Midbrain (tissue), 1 donor: Measurements from ENCODE around the gene CLK2.
"Not testable (repeated sequence)": the region's sequence is repeated elsewhere in the genome, so short reads cannot be mapped to it uniquely, and the experiment has no call there.

Experiments used
- DNase-seq: peaks from one replicate; lab custom pipeline; 2025; lab: John Stamatoyannopoulos, UW

CLK2 gene

DNA sequence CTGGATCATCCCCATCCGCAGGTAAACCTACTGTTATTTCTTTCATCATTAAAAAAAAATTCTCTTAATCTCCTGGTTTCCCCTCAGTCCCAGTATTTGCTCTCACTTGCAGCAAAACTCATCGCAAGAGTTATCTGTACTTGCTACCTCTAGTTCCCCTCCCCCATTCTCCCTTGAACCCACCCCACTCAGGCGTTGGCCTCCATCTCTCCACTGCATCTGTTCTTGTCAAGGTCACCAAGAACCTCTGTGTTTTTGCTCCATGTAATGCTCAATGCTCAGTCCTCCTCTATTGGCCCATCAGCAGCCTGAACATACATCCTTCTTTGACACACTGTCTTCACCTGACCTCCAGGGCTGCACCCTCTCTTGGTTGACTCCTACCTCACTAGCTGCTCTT is 23.4 kb upstream of the CLK2 start:
- DNase-seq = no peak

DNA sequence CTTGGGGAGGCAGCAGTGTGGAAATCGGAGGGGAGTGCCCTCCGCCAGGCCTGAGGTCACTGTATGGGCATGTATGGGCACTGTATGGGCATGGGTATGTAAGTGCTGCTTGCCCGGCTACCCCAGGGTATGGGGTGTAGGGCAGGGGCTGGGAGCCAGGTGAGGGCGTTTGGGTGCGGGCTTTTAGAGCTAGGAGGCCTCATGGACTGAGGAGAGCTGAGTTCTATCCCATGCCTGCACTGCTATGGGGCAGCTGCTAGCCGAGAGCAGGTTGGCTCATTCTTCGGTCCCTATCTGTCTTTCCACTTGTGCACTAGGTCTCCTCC is 22.6 kb upstream of the CLK2 start:
- DNase-seq = no peak

GRCh38 chr1:155295183-155295941 is 22.1 kb upstream of the CLK2 start:
- no peak for DNase-seq

DNA sequence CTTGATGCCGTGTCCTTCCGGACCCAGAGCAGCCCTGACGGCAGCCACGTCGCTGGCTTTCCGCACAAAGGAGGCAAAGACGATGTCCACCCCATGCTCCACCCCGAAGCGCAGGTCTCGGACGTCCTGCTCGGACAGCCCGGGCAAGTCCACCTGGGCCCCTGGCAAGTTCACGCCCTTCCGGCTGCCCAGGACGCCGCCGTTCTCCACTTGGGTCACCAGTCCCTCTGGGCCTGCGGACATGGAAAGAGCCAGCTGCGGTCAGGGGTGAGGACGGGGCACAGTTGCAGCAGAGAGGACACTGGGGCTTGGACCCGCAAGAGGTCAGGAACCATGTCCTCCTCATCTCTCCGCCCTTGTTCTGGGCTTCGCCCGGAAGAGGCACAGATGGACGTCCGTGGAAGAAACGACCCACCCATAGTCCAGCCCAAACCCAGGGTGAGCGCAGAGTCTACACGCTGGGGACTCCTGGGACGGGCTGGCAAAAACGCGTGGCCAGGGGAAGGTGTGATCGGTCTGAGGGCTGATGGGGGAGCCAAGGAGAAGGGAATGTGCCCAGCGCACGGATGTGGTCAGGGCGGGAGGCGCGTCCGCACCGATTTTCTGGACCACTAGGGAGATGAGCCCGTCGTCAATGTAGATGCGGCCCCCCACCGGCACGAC is 21.3 kb upstream of the CLK2 start:
- DNase-seq = no peak

DNA sequence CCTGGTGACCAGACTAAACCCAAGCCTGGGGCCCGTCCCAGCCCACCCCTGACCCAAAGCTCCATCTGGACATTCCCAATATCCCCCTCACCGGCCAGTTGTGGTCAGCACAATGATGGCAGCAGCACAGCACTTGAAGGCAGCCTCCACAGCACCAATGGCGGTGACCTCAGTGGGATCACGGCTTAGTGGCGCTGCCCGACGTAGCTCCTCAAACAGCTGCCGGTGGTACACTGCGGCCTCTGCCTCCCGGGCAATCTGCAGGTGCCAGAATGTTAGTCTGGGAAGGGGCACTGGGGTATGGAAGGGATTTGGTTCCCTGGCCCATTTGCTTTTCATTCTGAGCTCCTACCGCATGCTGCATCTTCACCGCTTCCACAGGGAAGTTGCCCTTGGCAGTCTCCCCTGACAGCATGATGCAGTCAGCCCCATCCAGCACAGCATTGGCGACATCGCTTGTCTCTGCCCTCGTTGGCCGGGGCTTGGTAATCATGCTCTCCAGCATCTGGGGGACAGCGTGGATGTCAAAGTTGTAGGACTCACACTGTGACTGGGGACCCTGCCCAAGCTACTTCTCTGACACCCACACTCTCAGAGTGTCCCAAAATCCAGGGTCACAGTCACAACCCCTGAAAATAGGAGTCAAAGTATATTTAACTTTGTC is 19.9 kb upstream of the CLK2 start:
- DNase-seq = no peak

DNA sequence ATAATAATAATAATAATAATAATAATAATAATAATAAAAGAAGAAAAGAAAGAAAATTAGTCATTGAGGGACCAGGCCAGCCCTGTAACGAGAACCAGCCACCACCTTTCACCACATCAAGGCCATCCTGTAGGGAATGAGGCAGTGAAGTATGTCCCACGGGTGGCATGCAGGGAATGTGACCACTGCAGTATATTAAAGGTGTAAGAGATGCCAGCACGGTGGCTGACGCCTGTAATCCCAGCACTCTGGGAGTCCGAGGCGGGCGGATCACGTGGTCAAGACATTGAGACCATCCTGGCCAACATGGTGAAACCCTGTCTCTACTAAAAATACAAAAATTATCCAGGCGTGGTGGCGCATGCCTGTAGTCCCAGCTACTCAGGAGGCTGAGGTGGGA is 17.7 kb upstream of the CLK2 start:
- DNase-seq = not testable (repeated sequence)

GRCh38 chr1:155287987-155288543 is 14.8 kb upstream of the CLK2 start:
- DNase-seq = no peak

- no peak for DNase-seq
Observed at GRCh38 chr1:155286544-155286943, 13.2 kb upstream of the CLK2 start.

GRCh38 chr1:155285631-155286044 is 12.3 kb upstream of the CLK2 start:
- no peak for DNase-seq

- DNase-seq = no peak
Observed at GRCh38 chr1:155285063-155285462, 11.8 kb upstream of the CLK2 start.

DNA sequence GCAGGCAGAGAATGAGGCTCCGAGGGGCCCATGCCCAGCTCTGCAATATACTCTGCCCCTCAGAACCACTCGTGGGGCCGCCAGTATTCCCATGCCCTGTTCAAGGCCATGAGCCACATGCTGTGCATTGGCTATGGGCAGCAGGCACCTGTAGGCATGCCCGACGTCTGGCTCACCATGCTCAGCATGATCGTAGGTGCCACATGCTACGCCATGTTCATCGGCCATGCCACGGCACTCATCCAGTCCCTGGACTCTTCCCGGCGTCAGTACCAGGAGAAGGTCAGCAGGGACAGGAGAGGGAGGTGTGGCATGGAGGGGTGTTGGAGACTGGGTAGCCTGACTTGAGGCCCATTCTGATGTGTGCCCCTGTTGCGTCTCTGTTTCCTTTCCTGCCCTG is 11.2 kb upstream of the CLK2 start:
- no peak for DNase-seq

DNA sequence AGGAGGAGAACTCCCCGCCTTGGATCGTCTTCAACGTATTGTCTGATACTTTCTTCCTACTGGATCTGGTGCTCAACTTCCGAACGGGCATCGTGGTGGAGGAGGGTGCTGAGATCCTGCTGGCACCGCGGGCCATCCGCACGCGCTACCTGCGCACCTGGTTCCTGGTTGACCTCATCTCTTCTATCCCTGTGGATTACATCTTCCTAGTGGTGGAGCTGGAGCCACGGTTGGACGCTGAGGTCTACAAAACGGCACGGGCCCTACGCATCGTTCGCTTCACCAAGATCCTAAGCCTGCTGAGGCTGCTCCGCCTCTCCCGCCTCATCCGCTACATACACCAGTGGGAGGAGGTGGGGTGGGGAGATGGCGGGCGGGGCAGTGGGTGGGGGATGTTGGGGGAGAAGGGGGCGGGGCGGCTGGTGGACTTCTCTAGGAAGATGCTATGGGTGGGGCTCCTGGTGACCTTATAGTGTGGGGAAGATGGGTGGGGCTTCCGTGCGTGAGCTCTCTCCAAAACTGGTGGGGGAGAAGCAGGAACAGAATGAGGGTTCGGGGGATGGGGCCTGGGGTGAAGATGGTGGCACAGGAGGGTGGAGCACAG is 9.3 kb upstream of the CLK2 start:
- DNase-seq = no peak

- DNase-seq = no peak
Observed at GRCh38 chr1:155279268-155279667, 6.0 kb upstream of the CLK2 start.

- no peak for DNase-seq
Observed at GRCh38 chr1:155278689-155279160, 5.4 kb upstream of the CLK2 start.

DNA sequence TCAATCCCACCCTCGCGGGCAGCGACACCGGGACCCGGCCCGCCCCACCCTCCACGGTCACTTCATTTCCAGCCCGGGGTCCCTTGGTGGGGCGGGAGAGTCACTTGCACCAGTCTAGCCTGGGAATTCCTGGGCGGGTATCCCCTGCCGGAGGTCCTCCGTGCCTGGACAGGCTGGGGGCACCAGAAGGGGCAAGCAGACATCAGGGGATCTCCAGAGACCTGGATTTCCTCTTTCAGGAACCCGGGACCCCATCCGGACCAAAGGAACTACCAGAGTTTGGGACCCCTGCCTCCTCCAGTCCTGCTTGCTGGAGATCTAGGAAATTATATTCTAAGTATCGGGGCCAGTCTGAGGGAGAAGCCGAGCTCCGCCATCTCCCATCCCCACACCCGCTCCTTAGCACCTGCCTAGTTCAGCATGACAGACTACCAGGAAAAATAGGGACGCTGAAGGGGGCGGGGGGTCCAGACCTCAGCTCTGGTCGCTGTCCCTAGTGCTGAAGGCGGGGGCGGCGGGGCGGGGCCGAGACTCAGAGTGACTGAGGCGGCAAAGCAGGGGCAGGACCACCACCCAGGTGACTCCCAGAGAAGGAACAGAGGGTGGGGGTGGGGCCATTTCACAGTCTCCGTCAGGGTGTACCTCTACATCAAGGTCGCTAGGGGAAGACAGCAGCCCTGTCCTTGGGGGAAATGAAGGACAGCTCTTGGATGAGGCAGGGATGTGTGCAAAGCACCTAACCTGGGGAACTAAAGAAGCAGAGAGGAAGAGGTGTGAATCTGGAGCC is 4.8 kb upstream of the CLK2 start:
- no peak for DNase-seq

DNA sequence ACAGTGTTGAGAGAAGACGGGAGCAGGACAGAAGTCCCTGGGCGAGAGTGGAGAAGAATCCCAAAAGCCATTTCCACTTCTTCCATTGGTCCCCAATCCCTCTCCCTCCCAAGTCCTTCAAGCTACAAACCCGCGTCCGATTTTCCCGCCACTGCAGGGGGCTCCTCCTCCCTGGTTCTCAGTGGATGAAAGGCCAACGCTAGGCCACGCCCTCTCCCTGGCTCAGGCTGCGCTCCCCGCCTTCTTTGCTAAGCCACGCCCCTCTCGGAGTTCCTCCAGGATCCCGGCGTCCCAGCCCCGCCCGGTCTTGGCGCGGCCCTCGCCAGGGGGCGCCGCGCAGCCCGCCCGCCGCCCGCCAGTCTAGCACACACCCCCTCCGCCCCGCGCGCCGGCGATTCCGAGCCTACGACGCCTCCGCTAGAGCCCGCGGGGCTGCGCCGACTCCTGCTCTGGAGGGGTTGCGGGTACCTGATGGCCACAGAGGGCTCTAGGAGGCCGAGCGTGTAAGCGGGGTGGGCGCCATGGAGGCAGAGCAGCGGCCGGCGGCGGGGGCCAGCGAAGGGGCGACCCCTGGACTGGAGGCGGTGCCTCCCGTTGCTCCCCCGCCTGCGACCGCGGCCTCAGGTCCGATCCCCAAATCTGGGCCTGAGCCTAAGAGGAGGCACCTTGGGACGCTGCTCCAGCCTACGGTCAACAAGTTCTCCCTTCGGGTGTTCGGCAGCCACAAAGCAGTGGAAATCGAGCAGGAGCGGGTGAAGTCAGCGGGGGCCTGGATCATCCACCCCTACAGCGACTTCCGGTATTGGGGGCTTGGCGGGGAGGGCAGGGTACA is 4.0 kb upstream of the CLK2 start, which contains the start of gene HCN3:
HCN3 (plus strand) TSS at position 394 of the 832 bp plus-strand sequence; CDS start at position 522, 128 bp downstream.
- DNase-seq = peak; percentile 98

DNA sequence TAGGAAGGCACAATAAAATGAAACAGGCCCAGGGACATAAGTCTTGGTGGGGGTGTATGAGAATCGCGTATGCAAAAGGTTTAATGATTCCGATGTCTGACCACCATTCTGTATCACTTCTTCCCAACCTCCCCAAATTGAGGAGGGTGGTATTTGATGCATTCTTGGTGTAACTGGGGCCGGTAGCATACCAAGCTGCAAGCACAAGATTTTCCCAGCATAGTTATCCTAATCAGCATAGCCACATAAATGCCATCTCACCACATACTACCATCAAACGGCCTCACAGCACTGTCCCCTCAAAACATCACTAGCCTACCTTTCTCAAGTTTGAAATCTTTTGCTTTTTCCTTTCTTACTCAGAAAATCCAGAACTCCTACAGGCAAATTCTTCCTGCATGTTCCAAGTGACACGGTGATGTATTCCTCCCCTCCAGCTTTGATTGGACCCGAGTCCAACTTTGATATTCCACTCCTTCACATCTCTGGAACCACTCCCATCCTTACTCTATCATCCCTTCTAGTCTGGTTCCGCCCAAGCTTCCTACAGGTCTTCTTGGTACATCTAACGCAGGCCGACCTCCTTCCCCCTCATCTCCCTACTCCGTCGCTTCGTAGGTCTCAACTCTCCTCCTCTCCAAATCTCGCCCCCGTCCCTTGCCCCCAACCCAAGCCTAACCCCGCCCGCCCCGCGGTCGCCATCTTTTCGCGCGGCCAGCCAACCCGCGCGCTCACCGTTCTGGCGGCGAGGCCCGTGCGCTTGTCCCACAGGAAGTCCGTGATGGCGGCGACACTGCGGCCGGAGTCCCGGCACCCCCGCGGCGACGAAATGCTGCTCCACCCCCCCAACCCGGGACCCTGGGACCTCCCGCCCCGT is 600 bp downstream of the CLK2 start:
- DNase-seq = peak; percentile 45

DNA sequence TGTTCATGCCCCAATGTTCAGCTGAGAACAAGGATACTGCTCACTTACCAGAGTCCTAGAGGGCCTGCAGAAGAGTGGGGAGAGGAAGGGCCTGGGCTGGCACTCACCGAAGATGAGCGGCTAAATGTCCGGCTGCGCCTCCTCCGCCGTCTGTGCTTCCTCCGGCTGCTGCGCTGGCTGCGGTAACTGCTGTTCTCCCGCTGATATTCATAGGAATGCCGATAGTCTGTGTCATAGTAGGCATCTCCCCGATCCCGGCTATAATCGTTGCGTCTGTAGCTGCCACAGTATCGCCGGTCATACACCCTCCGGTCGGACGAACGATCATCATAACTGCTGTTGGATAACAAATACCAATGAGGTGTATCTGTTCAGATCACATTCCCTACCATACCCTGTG is 3.9 kb downstream of the CLK2 start:
- DNase-seq = no peak

GRCh38 chr1:155268630-155269029 is 4.7 kb downstream of the CLK2 start:
- DNase-seq = no peak

- DNase-seq = no peak
Observed at GRCh38 chr1:155267373-155267772, 5.9 kb downstream of the CLK2 start.
